Raji (cell line): ENCODE data around the gene RIT2.

Source experiments
- POLR2A ChIP-seq: IDR thresholded peaks from 2 replicates; pipeline ENCODE4 v1.6.1; 2011; ENCODE audit warnings: low read depth, low read length, control low read depth; ENCODE audit not compliant: insufficient read depth

The RIT2 gene

DNA sequence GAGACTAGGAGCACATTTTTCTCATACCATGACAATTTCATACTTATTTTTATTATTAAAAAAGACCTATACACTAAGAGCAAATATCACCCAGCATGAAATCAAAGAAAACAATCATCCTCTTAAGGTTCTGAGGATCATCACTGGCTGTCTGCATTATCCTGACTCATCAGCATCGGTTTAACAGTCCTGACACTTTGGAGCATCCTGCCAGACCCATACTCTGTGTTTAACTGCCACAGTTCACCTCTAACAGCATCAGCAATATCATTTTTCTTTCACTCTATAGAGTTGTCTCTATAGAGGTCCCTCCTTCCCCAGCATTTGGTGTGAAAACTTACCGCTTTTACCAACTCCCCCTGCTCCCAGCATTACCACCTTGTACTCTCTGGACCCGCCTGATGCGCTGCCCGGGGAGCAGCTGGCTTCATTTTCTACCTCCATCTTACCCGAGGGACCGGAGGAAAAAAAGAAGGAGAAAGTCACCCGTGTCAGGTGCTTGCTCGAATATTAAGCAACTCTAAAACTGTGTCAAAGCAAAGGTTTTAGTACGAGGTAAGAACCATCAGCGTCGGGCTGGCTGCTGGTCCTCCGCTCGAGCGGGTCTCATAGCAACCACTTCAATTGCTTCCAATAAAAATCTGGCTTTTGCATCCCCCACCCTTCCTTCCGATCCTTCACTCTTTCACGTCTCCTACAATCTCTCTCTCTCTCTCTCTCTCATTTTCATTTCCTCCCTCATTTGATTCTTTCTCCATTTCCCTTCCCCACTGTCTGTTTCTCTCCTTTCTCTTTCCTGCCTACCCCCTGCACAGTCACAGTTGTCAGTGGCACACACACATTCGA is at the start of gene RIT2:
TSS of gene RIT2 (minus strand) at position 610 of the 846 bp plus-strand sequence.
- TF ChIP-seq POLR2A, result no peak

DNA sequence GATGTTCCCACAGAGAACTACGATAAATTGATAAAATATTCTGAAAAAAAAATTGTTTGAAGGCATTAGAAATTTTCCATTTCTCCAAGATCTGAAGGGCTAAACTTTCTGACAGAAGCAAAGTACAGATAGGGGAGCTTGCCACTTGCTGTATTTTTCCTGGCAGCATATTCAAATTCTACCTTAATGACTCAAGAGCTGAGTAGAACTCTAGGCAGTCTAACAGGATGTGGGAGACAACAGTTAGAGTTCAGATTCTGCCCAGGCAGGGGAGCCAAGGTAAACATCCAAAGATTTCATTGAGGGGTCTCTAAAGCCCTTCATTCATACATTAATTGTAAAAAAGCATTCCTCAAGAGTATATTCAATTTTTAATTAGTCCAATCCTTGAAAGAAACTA is 46.0 kb upstream of the RIT2 start:
- no peak for TF ChIP-seq POLR2A

DNA sequence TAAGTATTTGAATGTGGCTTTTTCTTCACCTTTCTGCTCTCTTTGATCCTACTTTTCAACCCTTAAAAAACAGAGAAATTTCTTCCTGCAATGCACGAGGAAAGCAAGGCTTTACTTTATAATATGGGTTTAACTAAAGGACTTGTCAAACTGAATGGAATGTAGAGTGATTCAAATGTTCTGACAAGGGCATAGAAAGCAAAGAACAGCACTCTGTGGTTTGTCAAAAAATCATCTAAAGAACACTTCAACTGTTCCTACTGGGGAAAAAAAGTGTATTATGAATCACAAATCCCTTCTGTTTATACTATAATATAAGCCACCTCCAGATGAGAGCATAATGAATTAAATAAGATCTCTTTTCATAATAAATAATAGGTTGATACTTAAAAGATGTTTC is 45.0 kb upstream of the RIT2 start:
- no peak for TF ChIP-seq POLR2A

DNA sequence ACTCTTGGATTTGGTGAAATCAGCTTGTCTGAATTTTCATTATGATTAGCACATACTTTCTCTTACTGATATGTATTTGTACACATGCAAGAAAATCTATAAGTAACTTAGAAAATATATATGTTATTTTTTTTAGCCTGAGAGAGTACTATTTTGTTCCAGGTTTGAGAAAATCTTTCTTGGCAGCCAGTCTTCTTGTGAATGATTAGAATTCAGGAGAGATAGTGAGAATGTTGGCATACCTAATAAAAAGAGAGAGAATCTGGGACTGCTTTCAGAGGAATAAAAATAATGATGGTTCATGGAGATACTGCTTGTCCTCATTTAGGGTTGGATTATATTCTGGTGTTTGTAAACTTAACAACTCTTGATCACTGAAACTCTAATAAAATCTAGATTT is 44.4 kb upstream of the RIT2 start:
- no peak for TF ChIP-seq POLR2A

DNA sequence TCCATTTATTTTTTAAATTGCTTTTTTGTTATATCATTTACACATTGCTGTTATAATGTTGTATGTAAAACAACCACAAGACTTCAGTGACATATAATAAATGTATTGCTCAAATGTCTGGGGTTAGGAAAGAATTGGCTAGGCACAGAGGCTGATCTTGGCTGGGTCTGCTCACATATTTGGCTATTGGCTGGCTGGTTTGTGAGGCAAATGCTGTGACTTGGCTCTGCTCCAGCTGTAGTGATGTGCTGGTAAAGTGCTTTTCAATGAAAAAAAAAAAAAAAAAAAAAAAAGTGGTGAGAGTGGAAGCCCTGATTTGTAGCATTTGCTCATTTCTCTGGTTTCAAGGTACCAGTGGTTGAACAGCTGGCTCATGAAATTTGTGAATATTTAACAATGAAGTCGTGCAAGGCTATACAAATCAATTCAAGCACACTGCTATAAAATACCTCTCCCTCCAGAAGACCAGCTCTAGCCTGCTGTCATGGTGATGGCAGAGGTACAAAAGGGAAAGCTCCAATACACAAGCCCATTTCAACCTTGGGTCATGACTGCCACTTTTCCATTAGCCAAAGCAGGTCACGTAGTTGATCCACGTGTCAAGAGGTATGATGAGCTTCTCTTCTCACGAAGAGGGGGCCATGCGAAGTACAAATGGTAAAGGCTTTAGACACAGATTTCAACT is 43.7 kb upstream of the RIT2 start:
- no peak for TF ChIP-seq POLR2A

DNA sequence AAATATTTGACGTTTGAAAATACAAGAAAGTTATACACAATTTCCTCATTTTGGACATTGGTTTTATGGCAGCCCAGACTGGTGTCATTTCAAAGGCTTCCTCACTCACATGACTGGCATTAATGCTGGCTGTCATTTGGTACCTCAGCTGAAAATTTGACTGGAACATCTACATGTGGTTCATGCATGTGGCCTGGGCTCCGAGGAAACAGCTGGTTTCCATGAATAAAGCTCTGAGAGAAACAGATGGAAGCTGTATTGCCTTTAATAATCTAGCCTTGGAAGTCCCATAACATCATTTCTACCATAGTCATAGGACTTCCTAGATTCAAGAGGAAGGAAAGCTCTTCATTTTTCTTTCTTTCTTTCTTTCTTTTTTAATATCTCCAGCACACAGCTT is 42.9 kb upstream of the RIT2 start:
- no peak for TF ChIP-seq POLR2A

DNA sequence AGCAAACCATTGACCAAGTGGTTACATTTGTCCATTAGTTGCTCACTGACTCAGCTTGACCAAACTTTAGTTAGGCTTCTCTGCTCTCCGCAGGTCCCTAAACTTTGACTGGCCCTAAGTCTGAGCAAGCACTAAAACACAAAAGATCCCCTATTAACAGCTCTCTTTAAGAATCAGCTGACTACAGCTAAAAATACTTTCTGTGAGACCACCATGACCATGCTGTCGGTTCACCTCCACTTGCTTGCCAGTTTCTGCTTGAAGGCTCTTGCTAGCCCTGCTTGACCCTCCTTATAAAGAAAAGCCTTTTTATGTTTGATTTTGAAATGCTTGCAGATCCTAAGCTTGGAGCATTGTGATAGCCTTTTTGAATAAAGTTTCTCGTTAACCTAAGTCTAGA is 40.4 kb upstream of the RIT2 start:
- TF ChIP-seq POLR2A, result no peak

DNA sequence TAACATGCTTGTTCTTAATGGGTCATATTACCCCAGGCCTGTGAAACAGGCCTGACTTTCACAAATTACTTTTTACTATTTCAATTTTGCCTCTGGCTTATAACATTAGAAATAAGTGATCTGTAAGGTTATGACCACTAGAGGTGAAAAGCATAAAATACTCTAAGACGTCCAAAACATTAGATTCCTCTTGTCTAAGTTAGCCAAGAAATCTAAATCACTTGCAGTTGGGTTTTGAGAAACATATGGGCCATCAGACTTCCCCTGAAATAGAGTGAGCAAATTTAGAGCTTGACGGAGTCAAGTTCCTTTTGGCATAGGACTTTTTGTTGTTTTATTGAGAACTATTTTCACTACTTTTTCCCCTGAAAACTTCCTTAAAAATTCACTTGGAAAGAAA is 32.7 kb upstream of the RIT2 start:
- TF ChIP-seq POLR2A, result no peak

DNA sequence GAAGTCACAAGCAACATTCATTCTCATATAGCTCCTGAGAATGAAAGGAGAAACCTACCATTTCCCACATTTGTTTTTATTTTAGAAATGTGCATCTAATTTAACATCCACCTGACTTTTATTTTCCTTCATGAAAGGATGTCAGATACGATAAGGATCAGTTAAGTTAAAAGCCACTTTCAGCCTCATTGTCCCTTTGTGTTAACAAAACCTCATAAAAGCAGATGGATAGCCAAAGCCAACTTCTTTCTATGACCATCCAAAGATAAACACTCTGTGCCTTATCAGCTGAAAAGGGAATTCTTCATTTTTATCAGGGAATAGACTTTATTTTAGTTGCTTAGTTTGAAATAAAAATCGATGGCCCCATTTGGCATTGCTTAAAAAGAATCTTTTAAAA is 25.7 kb upstream of the RIT2 start:
- TF ChIP-seq POLR2A, result no peak

DNA sequence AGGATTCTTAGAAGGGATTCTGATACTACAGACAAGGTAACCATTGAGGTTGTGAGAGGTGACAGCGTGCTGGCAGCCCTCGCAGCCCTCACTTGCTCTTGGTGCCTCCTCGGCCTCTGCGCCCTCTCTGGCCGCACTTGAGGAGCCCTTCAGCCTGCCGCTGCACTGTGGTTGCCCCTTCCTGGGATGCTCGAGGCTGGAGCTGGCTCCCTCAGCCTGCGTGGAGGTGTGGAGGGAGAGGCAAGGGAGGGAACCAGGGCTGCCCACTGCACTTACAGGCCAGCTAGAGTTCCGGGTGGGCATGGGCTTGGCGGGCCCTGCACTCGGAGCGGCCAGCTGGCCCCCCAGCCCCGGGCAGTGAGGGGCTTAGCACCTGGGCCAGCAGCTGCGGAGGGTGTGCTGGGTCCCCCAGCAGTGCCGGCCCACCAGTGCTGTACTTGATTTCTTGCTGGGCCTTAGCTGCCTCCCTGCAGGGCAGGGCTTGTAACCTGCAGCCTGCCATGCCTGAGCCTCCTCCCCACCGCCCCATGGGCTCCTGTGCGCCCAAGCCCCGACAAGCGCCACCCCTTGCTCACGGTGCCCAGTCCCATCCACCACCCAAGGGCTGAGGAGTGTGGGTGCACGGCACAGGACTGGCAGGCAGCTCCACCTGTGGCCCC is 23.9 kb upstream of the RIT2 start:
- TF ChIP-seq POLR2A, result no peak

DNA sequence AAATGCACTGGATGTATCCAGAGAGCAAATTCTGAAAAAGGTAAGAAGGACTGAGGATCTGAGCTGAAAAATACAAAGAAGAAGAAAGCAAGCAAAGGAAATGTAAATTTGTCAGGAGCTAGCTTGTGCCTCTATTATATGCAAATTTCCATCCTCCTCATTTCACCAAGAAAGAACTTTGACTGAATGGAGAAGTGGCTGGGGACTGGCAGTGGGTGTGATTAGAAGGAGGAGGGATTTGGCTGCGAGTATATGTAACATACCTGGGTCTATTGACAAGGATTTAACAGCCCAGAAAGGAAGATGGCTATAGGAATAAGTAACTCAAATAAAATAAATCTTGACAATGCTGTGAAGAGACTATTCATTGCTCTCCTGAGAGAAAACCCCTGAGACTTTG is 19.4 kb upstream of the RIT2 start:
- TF ChIP-seq POLR2A, result no peak

DNA sequence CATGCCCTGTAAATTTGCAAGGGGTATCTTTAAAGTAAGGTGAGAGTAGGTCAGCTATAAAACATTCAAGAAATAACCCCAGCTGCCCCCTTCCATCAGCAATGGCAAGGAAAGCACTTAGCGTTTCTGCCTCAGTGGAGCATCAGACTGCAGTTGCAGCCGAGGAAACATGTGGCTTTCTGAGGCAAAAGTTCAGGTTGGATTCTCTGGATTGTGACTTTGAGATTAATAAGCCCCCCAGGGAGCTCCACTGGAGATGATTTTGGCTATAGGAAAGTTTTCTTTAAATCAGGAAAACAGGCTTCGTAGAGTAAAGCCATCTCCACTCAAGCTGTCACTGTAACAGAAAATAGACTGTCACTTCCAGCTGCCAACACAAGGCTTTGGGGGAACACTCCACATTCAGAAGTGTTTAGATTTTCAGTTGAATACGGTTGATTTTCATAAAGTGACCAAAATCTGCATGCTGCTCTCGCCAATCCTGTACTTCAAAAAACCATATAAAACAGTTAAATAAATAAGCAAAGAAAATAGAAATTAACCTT is 15.3 kb upstream of the RIT2 start:
- TF ChIP-seq POLR2A, result no peak

DNA sequence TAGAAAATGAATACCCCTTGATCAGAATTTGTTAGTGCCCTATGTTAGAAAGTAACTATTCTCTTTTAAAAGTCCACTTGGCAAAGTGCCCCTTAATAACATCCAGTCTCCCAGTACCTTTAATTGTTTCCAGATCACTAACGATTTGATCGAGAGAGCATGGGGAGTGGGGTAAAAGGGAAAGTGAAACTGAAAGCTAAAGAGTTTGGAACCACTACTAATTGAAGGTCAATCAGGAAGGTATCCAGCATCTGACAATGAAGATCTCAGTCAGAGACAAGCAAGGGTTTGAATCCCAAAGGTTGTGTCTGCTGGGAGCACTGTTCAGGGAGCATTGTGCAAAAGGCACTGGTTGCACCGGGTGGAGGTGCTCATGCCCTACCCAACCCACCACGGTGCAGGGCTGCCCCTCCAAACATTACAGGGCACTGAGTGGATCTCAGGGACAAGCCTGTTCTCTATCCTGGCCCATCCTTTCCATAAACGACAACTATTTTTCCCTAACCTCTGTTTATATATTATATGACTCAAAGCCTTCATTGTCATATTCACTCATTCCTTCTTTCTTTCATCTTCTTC is 14.6 kb upstream of the RIT2 start:
- no peak for TF ChIP-seq POLR2A

DNA sequence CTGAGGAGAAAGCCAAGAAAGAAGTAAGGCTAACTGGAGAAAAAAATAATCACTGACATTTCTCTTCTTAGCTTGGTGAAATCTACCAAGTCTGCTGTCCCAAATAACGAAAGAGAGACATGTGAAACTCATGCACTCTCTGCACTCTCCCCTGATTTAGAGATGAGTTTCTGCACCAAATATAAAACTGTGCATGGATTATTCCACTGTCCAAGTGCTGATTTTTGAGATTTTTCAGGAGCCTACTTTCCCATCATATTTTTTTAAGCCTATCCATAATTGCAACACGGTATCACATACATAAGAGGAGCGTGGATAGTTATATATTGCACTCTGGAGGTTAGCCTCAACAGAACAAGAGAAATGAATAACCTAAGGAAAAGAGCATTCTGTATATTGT is 10.0 kb upstream of the RIT2 start:
- no peak for TF ChIP-seq POLR2A

DNA sequence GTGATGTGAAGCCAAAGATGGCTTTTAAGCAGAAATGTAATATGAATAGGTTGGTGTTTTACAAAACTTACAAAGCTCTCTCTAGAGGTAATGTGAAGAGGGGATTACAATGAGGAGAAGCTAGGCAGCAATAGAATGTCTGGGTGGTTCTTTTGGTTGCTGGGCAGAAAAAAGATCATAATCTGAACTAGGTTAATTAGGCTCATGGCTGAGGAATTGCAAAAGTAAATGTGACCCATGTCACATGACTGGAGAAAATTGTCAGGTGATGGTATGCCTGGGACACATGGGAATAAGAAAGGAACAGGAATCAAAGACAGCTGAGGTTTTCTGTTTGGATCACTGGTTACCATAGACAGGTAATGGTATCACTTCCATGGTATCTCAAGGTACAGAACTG is 7.5 kb upstream of the RIT2 start:
- TF ChIP-seq POLR2A, result no peak
